VCaP (cell line): ENCODE data around the gene KLC1.
A peak's percentile ranks its signal among the peaks of the same experiment; 100 is the strongest.

Experiments used
- H3K27ac ChIP-seq: fragments of 450-650 bp; 2 replicates; pipeline ENCODE4 v1.5.1; 2017
- TF ChIP-seq, protein P1 (sequence below): fragments of 450-650 bp; conservative IDR thresholded peaks from 2 replicates; pipeline ENCODE4 v1.5.1; 2017; ENCODE audit warnings: mild to moderate bottlenecking, moderate library complexity

The KLC1 gene

GRCh38 chr14:103713304-103714062 lies 84.5 kb downstream of the KLC1 start:
- TF ChIP-seq, protein P1, sequence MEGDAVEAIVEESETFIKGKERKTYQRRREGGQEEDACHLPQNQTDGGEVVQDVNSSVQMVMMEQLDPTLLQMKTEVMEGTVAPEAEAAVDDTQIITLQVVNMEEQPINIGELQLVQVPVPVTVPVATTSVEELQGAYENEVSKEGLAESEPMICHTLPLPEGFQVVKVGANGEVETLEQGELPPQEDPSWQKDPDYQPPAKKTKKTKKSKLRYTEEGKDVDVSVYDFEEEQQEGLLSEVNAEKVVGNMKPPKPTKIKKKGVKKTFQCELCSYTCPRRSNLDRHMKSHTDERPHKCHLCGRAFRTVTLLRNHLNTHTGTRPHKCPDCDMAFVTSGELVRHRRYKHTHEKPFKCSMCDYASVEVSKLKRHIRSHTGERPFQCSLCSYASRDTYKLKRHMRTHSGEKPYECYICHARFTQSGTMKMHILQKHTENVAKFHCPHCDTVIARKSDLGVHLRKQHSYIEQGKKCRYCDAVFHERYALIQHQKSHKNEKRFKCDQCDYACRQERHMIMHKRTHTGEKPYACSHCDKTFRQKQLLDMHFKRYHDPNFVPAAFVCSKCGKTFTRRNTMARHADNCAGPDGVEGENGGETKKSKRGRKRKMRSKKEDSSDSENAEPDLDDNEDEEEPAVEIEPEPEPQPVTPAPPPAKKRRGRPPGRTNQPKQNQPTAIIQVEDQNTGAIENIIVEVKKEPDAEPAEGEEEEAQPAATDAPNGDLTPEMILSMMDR = no peak
- H3K27ac ChIP-seq = no peak overlapping the region

DNA sequence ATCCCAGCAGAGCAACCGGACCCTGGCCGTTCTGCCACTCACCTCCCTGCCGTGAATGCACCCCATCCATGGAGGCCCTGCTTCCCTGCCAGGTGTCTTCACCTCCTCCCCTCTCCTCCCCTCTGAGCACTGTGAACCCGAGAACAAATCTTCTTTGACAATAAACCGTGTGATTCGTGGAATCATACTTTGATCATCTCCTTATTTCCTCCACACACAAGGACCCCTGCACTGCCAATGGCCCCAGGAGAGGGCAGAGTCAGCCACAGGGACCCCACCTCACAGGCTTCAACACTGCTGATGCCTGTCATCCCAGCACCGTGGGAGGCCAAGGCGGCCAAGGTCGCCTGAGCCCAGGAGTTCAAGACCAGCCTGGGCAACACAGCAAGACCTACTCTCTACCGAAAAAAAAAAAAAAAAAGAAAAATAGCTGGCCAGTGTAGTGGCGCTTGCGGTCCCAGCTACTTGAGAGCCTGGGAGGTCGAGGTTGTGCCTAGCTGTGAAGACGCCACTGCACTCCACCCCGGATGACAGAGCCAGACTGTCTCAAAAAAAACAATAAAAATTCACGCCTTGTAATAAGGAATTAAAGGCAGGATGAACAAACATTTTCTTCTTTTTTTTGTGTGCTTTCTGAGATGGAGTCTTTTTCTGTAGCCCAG lies 85.2 kb downstream of the KLC1 start:
- TF ChIP-seq, protein P1 = no peak
- peak overlapping the region; percentile 87; the same call in 1 of the 2 replicates for H3K27ac ChIP-seq

- peak within 1 kb of the TSS; percentile 87 for H3K27ac ChIP-seq
Observed at GRCh38 chr14:103715052-103716000, 86.3 kb downstream of the KLC1 start, which contains the start of the genes XRCC3 and ZFYVE21. Gene XRCC3, minus strand, starts transcription at chr14:103715451. Its CDS starts 4,364 bp downstream, at chr14:103711087. Gene ZFYVE21, plus strand, starts transcription at chr14:103715810. Its CDS starts 32 bp downstream, at chr14:103715842.

DNA sequence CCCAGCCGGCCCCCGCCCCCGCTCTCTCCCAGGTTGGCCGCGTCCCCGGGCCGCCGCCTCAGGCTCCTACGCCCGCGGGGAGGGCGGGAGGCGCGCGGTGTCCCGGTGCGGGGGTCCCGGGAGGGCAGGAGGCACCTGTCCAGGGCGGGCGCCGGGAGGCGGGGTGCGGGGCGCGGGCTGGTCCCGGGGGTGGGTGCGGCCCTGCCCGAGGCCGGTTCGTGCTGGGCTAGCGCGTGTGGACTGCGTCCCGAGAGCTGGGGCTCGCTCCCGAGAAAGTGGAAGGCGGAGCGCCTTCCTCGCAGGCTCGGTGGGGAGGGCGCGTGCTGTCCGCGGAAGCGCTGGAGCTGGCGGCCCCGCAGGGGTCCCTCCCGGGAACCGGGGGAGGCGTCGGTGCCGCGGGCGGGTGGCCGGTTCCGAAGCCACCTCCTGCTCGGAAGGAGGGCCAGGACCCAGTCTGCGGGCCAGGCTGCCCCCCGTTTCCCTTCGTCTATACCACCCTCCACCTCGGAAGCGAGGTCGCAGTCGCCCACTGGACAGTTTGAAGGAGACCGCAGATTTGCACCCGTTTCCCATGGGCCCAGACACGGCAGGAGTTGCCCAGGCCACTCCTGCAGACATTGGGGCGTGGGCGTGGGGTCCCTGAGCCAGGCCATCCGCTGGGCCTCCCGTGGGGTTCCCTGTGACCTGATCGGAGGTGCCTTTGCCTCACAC lies 87.2 kb downstream of the KLC1 start:
- TF ChIP-seq, protein P1 = no peak
- peak overlapping the region; percentile 87 for H3K27ac ChIP-seq

More at GRCh38 chr14:103715052-103716000, 86.3 kb downstream of the KLC1 start, which contains the start of the genes XRCC3 and ZFYVE21:
- TF ChIP-seq, protein P1 = no peak

DNA sequence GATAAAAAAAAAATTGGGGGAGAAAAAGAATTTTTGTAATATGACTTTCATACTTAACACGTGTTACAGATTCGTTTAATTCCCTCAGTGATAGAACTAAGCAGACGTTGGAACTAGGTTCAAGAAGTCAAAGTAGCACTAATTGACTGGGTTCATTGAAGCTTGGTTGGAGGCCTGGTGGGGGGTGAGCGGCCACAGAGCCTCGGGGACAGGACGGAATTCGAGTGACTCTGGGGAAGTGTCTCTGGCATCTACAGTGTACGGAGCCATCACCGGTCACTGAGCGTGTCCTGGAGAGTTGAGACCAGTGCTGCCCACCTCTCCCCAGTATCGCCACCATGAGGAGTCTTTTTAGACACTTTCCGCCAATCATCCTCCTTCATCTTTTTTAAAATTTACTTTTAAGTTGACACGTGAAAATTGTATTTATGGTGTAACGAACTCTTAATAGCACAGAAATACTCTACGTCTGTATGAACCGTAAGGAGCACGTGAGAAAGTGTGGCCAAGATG lies 87.9 kb downstream of the KLC1 start:
- peak overlapping the region; percentile 87; the same call in 1 of the 2 replicates for H3K27ac ChIP-seq

GRCh38 chr14:103718572-103718971 lies 89.6 kb downstream of the KLC1 start:
- no peak overlapping the region for H3K27ac ChIP-seq
- TF ChIP-seq, protein P1 = no peak

More for the DNA sequence above, 87.9 kb downstream of the KLC1 start:
- TF ChIP-seq, protein P1 = no peak
